ENCODE measurements around the gene LGR6. TPM values are rescaled to one million over a fixed set of nuclear protein-coding genes. Genes with fewer than 3 reads are reported as not detected.

Gene LGR6
- total and polyA plus RNA-seq, 2 of the 8 experiments (the other 6 are each of a cell fraction or from before 2014, with no cell fraction given): 0.50 to 1.0 TPM

- Histone ChIP-seq H2BK5ac (ENCODE audit: low read depth, low read length) (no peak overlapping the region), H3K23me2 (ENCODE audit: low read depth, low read length) (peaks cover 8% of the 10 kb centered on the region), H3K4me2 (ENCODE audit: insufficient read depth in 1 of 2, low read depth in 2 of 2, low read length in 2 of 2) (no peak overlapping the region), H3K79me2 (ENCODE audit: control insufficient read depth in 1 of 2, insufficient read depth in 2 of 2, low read length in 2 of 2) (peaks cover 0 to 28% of the 10 kb centered on the region in 2 experiments; a peak in 3 of 4 replicates), H2AFZ (ENCODE audit: low read length) (no peak overlapping the region), H3K56ac (replicated peaks; ENCODE audit: insufficient read length, low read depth, low read length) (no peak overlapping the region), H4K5ac (ENCODE audit: insufficient read length, low read depth, low read length) (no peak overlapping the region), H3K23ac (ENCODE audit: insufficient read length) (no peak overlapping the region), H2BK20ac (ENCODE audit: low read length) (no peak overlapping the region), H3K9me3 (ENCODE audit: insufficient read depth in 2 of 2, low read depth in 1 of 2, low read length in 1 of 2) (no peaks in the 10 kb centered on the region), H3K27me3 (replicated peaks in 1 of 4; ENCODE audit: control insufficient read depth in 3 of 4, extremely low read depth in 1 of 4, insufficient read depth in 3 of 4, low read length in 3 of 4) (no peaks in the 10 kb centered on the region), H3K79me1 (ENCODE audit: low read depth, low read length) (no peaks in the 10 kb centered on the region; the same call in 1 of the 2 replicates), H3K4ac (replicated peaks; ENCODE audit: insufficient read length, low read depth, low read length) (no peak overlapping the region), H4K20me1 (replicated peaks in 1 of 2; ENCODE audit: control insufficient read depth in 1 of 2, insufficient read depth in 2 of 2, low read length in 2 of 2) (no peaks in the 10 kb centered on the region), H3K4me1 (replicated peaks in 1 of 4; ENCODE audit: control insufficient read depth in 3 of 4, insufficient read depth in 4 of 4, low read length in 3 of 4) (peaks cover 0 to 5% (median 0%) of the 10 kb centered on the region in 4 experiments; a peak in 2 of 7 replicates), H2AK5ac (ENCODE audit: low read depth, low read length) (no peak overlapping the region), H3K9ac (replicated peaks in 1 of 4; ENCODE audit: extremely low read depth in 1 of 4, low read depth in 3 of 4, low read length in 3 of 4) (no peak overlapping the region), H2BK15ac (ENCODE audit: low read length) (no peak overlapping the region), H3K4me3 (ENCODE audit: extremely low read depth in 1 of 4, insufficient read depth in 2 of 4, low read depth in 3 of 4, low read length in 4 of 4) (no peak overlapping the region), H3K18ac (ENCODE audit: extremely low read depth, low read length) (no peak overlapping the region), H2BK120ac (replicated peaks; ENCODE audit: low read depth, low read length) (no peak overlapping the region), H4K8ac (ENCODE audit: extremely low read depth, insufficient read depth, low read length) (no peak overlapping the region), H3K14ac (ENCODE audit: insufficient read length) (no peak overlapping the region), H3K27ac (ENCODE audit: low read depth, low read length) (no peak overlapping the region), H4K91ac (replicated peaks; ENCODE audit: insufficient read length, low read length) (no peak overlapping the region), H3K36me3 (ENCODE audit: control insufficient read depth in 2 of 4, insufficient read depth in 4 of 4, low read length in 3 of 4) (no peaks in the 10 kb centered on the region), H2BK12ac (ENCODE audit: low read depth, low read length) (no peak overlapping the region)
- TF ChIP-seq CTCF (IDR thresholded peaks at IDR 0.05; ENCODE audit: control extremely low read depth in 1 of 3, insufficient read depth in 1 of 3, low read depth in 1 of 3, low read length in 3 of 3): no peak
- no peak for TF ChIP-seq NANOG (IDR thresholded peaks at IDR 0.05; ENCODE audit: insufficient read depth, low read depth, low read length, poor library complexity, severe bottlenecking)
- no peak for TF ChIP-seq CHD2 (IDR thresholded peaks at IDR 0.05; ENCODE audit: low read length)
- no peak for TF ChIP-seq SP4 (IDR thresholded peaks at IDR 0.05; ENCODE audit: low read length)
- no peak for TF ChIP-seq GABPA (IDR thresholded peaks at IDR 0.05; ENCODE audit: borderline replicate concordance, insufficient read depth, low read length)
- no peak for TF ChIP-seq TAF7 (optimal IDR thresholded peaks at IDR 0.05; ENCODE audit: borderline replicate concordance, low read depth, low read length)
- WGBS, 2 experiments (ENCODE audit: extremely low coverage in 1 of 2, insufficient coverage in 1 of 2, insufficient read length in 1 of 2, insufficient replicate concordance in 2 of 2, low coverage in 1 of 2, low lambda C conversion rate in 2 of 2, missing lambda C conversion rate in 1 of 2): 76% methylated on average over 2 of the region's 2 CpGs; no CpG with 5 or more reads in 1 of the 2 experiments
- CTCF ChIA-PET (ENCODE audit: partially characterized antibody): interaction anchor here (0.7 kb wide), 1 partner anchor 9 kb away, joined by 3 read pairs; no protein-coding TSS in a partner anchor
- POLR2A ChIA-PET (ENCODE audit: partially characterized antibody): interaction anchor here (0.8 to 1.5 kb wide), 2 partner anchors 10 to 16 kb away, joined by 3 to 4 read pairs; partner anchors contain the start of gene UBE2T
- DNase-seq (ENCODE audit: low read depth in 1 of 2, low spot score in 2 of 2): no peak
- FAIRE-seq: no peak
These were observed 158.1 kb downstream of the LGR6 start for GRCh38 chr1:202351725-202352124.
